GM12892 (cell line): ENCODE results near the gene NKAIN2.

Experiments used
- DNase-seq: peaks from one replicate; pipeline ENCODE4 v3.0.0; 2011; ENCODE audit not compliant: insufficient read length
- FAIRE-seq: peaks from 2 replicates; lab custom pipeline; 2011; peaks lifted over from hg19 to GRCh38; lab: Jason Lieb, UNC
- POLR2A ChIP-seq: IDR thresholded peaks from 2 replicates; pipeline ENCODE4 v1.6.1; 2011; ENCODE audit warnings: low read depth, low read length, control low read depth
- POLR2AphosphoS5 ChIP-seq: IDR thresholded peaks from 2 replicates; pipeline ENCODE4 v1.6.1; 2011; ENCODE audit warnings: low read depth, low read length, control low read depth
- TAF1 ChIP-seq: IDR thresholded peaks from 2 replicates; pipeline ENCODE4 v1.6.1; 2011; ENCODE audit warnings: low read depth, mild to moderate bottlenecking, control low read depth, low read length, borderline replicate concordance

NKAIN2 gene

DNA sequence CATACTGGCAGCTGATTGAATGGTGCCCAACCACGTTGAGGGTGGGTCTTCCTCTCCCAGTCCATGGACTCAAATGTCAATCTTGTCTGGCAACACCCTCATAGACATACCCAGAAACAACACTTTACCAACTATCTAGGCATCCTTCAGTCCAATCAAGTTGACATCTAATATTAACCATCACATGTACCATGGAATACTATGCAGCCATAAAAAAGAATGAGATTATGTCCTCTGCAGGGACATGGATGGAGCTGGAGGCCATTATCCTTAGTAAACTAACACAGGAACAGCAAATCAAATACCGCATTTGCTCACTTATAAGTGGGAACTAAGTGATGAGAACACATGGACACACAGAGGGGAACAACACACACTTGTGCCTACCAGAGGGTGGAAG, 951.7 kb downstream of the NKAIN2 start:
- TF ChIP-seq POLR2A (no peak), POLR2AphosphoS5 (no peak), TAF1 (no peak)
- no peak for DNase-seq
- FAIRE-seq: no peak

DNA sequence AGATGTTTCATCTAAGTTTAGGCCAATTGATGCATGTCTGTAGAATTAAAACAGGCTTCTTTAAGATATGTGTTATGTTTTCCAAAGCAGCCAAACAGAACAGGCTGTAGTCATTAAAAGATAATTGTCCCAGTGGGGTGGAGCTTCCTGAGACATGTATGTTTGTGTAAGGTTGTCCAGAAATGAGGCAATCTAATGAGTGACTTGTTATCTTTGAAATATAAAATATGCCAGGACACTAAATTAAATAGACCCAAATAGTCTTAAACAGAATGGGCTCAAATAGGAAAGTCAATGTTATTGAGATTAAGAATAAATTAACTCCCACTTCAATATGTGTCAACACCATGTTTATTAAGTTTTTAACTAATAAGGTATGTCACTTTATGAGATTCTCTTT, 953.9 kb downstream of the NKAIN2 start:
- DNase-seq: no peak
- FAIRE-seq: no peak
- TF ChIP-seq TAF1 (no peak), POLR2AphosphoS5 (no peak), POLR2A (no peak)

DNA sequence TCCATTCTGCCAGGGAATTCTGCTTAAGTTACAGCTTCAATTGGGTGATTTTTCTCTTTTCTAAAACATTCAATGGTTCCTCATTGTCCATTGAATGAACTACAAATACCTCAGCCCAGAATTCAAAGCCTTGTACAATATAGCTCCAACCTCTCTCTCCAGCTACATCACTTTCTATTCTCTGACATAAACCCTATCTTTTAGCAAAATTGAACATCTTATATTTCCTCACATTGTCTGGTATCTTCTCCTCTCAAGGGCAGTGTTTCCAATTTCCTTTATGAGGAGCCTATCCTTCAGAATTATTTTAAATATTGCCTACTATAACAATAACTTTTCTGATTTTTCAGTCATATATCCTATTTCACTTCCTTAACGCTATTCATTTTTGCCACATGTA, 955.0 kb downstream of the NKAIN2 start:
- FAIRE-seq (no peak), DNase-seq (no peak)
- TF ChIP-seq TAF1 (no peak), POLR2A (no peak), POLR2AphosphoS5 (no peak)

DNA sequence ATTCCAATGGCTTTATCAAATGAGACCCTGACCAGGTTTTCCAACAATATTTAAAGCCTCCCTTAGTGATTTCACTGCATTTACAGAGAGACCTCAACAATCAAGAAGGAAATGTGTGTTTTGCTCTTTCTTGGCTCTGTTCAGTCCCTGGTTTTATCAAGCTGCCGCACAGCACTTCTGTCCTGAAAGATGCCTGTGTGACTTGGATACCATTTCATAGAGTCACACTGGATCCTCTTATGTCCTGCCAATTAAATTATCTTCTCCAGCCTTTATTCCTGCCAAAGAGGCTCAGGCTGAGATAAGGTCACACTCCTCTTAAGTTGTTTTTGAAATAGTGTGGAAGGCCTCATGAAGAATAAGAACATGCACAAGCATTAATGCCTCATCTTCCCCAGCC, 961.6 kb downstream of the NKAIN2 start:
- TF ChIP-seq POLR2A: no peak
- TF ChIP-seq POLR2AphosphoS5: no peak
- no peak for TF ChIP-seq TAF1
- DNase-seq: no peak
- FAIRE-seq: no peak

DNA sequence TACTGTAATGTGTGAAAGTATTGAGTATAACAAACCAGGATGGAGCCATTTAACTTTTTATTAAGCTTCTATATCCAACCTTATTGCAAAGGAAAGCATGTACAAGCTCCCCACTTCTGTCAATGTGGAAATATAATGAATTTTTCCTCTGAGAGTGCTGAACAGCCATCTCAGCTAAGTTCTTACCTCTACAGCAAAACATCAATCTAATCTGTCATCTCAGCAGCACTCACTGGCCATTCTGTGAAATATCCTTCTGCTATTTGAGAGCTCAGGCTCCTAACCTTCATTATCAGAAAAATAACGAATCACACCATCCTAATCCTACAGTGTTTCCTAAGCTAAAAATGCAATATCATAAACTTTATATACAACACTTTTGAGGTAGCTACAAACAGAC, 964.6 kb downstream of the NKAIN2 start:
- TF ChIP-seq TAF1: no peak
- no peak for TF ChIP-seq POLR2AphosphoS5
- no peak for TF ChIP-seq POLR2A
- FAIRE-seq (no peak), DNase-seq (no peak)

DNA sequence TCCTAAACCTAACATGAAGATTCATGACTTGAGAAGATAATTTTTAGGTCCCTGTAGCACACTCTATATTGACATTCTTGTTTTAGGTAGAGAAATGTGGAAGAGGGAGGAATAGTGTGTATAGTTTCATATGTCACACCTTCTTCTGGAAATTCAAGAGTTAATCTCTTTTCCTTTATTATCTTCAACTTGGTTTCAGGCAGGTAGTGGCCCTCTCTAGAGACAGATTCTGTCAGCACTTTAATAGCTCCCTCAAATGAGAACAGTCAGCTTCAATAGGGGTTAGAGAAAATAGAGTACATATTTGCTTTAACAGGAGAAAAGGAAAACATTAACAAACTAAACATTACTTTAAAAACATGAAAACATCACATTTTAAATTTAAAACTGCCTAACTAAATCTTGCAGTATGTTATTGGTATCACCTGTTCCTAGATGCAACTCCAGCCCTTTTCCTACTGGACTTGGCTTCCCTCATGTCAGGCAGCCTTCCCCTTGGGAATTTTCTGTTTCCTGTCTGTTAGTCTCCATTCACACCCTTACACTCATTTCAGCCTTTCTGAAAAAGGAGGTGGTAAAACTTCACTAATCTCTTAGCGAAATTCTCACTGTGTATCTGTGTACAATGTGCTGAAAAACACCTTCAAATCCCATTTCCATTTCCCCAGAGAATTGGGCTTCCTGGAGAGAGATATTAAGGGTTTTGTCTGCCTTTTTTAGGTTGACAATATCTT, 966.3 kb downstream of the NKAIN2 start:
- no peak for DNase-seq
- FAIRE-seq: no peak
- no peak for TF ChIP-seq POLR2AphosphoS5
- TF ChIP-seq POLR2A: no peak
- TF ChIP-seq TAF1: no peak

DNA sequence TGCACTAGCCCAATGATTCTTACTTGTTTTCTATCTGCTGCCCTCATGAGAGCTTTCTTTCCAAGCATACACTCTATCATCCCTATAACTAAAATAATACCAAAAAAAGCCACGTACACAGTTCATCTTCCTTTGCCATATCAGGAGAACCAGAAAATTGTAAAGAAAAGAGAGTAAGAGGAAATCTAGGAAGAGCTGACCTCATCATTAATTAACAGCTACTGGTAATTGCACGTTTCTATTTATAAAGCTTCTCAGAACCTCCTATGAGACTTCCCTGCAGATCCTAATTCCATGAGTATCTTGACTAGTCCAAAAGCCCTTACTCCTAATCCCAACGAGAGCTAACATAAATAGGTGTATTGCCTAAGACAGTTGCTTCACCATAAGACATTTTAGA, 967.1 kb downstream of the NKAIN2 start:
- no peak for TF ChIP-seq POLR2AphosphoS5
- no peak for TF ChIP-seq POLR2A
- TF ChIP-seq TAF1: no peak
- no peak for DNase-seq
- no peak for FAIRE-seq

DNA sequence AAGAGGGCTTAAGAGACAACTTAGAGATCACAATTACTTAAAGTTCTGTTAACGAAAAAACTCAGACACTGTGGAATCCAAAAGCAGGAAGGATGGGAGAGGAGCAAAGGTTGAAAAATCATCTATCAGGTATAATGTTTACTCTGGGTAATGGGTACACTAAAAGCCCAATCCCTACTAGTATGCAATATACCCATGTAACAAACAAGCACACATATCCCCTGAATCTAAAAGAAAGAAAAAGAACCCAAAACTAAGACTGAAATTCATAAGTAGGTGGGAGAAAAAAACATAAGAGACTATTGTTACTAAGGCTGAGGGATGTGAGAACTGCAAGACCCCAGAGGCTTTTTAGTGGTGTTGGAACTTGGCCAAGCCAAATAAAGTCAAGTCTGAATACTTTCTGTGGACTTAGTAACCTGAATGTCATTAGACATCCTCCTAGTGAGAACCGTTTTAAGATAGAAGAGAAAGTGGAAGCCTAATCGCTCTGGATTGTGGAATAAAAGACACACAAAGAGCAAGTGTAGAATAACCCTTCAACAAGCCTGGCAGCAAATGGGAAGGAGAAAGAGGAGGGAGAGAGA, 969.2 kb downstream of the NKAIN2 start:
- DNase-seq (no peak), FAIRE-seq (no peak)
- TF ChIP-seq POLR2AphosphoS5 (no peak), POLR2A (no peak), TAF1 (no peak)

DNA sequence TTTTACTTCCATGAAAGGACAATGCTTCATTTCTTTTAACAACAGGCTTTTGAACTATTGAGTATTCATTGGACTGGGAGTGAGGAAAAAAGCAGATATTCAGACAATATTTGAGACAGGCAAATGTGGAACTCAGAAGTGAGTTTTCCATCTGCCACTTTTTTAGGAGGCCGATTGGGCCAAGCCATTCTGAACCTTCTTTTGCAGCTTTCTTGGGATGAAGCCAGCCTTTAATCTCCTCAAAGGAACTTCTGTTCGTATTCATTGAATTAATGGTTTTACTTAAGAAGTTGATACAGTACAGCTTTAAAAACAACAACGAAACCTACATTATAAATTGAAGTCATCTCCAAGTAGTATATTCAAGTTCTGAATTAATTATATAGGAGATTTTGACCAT, 971.5 kb downstream of the NKAIN2 start:
- TF ChIP-seq POLR2AphosphoS5: no peak
- TF ChIP-seq POLR2A: no peak
- TF ChIP-seq TAF1: no peak
- DNase-seq (no peak), FAIRE-seq (no peak)

DNA sequence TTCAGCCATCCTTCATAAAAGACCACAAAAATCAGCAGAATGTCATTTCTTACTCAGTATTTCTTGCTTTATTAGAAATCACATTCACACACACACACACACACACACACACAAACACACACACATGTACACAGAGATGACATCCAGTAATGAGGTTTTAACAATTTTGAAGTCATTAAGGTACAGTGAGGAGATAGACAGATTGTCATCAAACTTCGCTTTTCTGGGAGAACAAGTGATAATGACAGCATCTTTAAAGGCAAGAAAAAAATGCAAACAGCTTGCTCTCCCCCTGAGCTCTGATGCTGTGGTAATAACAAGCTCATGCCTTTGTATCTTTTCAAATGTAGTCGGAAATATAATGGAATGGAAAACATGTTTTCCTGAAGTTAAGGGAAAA, 974.2 kb downstream of the NKAIN2 start:
- no peak for TF ChIP-seq POLR2AphosphoS5
- no peak for TF ChIP-seq TAF1
- no peak for TF ChIP-seq POLR2A
- no peak for DNase-seq
- no peak for FAIRE-seq

DNA sequence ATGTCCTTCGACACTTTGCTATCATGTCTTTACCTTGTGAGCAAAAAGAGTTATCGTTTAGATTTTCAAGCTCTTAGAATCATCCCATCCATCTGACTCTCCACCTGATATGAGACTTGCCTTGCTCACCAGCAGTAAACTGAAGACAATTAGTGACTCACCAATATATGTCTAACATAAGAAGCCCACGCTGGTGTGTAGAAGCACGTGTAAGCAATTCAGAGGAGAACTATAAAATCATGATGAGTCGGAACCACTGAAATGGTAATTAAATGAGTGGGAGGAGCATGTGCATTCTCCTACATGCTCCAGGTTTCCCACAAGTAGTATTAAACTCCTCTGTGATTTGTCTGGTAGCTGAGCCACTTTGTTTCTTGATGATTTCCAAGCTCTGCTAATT, 977.0 kb downstream of the NKAIN2 start:
- TF ChIP-seq TAF1 (no peak), POLR2A (no peak), POLR2AphosphoS5 (no peak)
- DNase-seq: no peak
- FAIRE-seq: no peak

DNA sequence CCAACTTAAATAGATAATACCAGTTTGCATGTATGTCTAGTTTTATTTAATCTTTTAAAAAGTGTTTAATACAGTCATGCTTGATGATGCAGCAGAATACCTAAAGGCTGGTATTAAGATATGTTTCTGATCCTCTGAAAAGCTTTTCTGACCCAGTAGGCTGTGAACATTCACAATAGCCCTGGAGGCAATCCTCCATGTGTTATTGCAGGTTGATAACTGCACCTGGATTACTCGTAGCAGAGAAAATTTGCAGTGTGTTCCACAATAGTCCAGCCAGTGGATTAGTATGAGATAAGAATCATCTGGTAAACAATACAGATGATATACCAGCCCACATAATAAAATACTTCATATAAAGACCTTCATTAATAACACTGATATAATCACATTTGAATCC, 979.7 kb downstream of the NKAIN2 start:
- FAIRE-seq (no peak), DNase-seq (no peak)
- no peak for TF ChIP-seq POLR2A
- no peak for TF ChIP-seq TAF1
- TF ChIP-seq POLR2AphosphoS5: no peak
